AG04449 (cell line): Measurements from ENCODE around the gene PPM1J.

Experiments
- CTCF ChIA-PET: fragments of 350-600 bp; formaldehyde crosslinking; extraction: SDS; loops from one replicate; lab custom pipeline; 2021; ENCODE audit warnings: antibody characterized with exemption; lab: Yijun Ruan, JAX
- POLR2A ChIA-PET: fragments of 400-600, 350-600 bp; formaldehyde crosslinking; extraction: SDS; loops from one replicate; lab custom pipeline; 2020; ENCODE audit warnings: antibody characterized with exemption, inconsistent platforms; lab: Yijun Ruan, JAX
- DNase-seq: peaks from one replicate; pipeline ENCODE4 v3.0.0-alpha.2; 2010; ENCODE audit warnings: low read depth, low spot score
- H3K4me3 ChIP-seq: 2 replicates; pipeline ENCODE4 v1.5.1; 2011; ENCODE audit warnings: low read depth, mild to moderate bottlenecking, control low read depth, low read length
- CTCF ChIP-seq: IDR thresholded peaks from one replicate; pipeline ENCODE4 v1.5.1; 2011; ENCODE audit warnings: mild to moderate bottlenecking, moderate library complexity, low read length, control low read depth, inconsistent platforms; ENCODE audit not compliant: insufficient read depth; ENCODE audit errors: missing control alignments

PPM1J gene

GRCh38 chr1:112673592-112674439 is 41.3 kb downstream of the PPM1J start:
- CTCF ChIA-PET = interaction anchor here (1.0 to 3.5 kb wide), 21 partner anchors 8 to 317 kb away, joined by 3 to 26 read pairs (median 5); partner anchors contain the start of genes CAPZA1, PPM1J and ST7L
- peak overlapping the region; percentile 87 for H3K4me3 ChIP-seq
- DNase-seq = no peak
- POLR2A ChIA-PET = interaction anchor here (0.7 to 2.7 kb wide), 9 partner anchors 12 to 1362 kb away, joined by 3 to 21 read pairs (median 3); partner anchors contain the start of gene ST7L
- TF ChIP-seq CTCF = peak; percentile 50

- no peak for TF ChIP-seq CTCF
- ChIA-PET CTCF (interaction anchor here (0.7 to 3.5 kb wide), 18 partner anchors 9 to 316 kb away, joined by 3 to 26 read pairs (median 5); partner anchors contain the start of genes PPM1J and RHOC), POLR2A (interaction anchor here (0.5 kb wide), 1 partner anchor 131 kb away, joined by 3 read pairs; no protein-coding TSS in a partner anchor)
Observed at GRCh38 chr1:112672842-112673241, 42.3 kb downstream of the PPM1J start.

GRCh38 chr1:112672009-112672408 is 43.1 kb downstream of the PPM1J start:
- POLR2A ChIA-PET = interaction anchor here (1.2 kb wide), 1 partner anchor 29 kb away, joined by 5 read pairs; no protein-coding TSS in a partner anchor

More at GRCh38 chr1:112672842-112673241, 42.3 kb downstream of the PPM1J start:
- H3K4me3 ChIP-seq = no peak overlapping the region
- no peak for DNase-seq

GRCh38 chr1:112666946-112667345 is 48.2 kb downstream of the PPM1J start:
- ChIA-PET CTCF (no interaction called here), POLR2A (no interaction called here)
- TF ChIP-seq CTCF = no peak
- no peak for DNase-seq
- no peak overlapping the region for H3K4me3 ChIP-seq

More at GRCh38 chr1:112672009-112672408, 43.1 kb downstream of the PPM1J start:
- no peak overlapping the region for H3K4me3 ChIP-seq
- DNase-seq = no peak
- TF ChIP-seq CTCF = no peak
- CTCF ChIA-PET = interaction anchor here (0.9 to 2.5 kb wide), 12 partner anchors 11 to 281 kb away, joined by 3 to 8 read pairs (median 5); no protein-coding TSS in a partner anchor

GRCh38 chr1:112665857-112666256 is 49.3 kb downstream of the PPM1J start:
- CTCF ChIA-PET = interaction anchor here (0.8 kb wide), 1 partner anchor 275 kb away, joined by 3 read pairs; no protein-coding TSS in a partner anchor

More at GRCh38 chr1:112665857-112666256, 49.3 kb downstream of the PPM1J start:
- POLR2A ChIA-PET = no interaction called here
- DNase-seq = no peak
- H3K4me3 ChIP-seq = no peak overlapping the region
- TF ChIP-seq CTCF = no peak
